Ishikawa (cell line): Measurements from ENCODE around the gene ATF7.

Experiments used
- CEBPB ChIP-seq: IDR thresholded peaks from 2 replicates; pipeline ENCODE4 v1.6.1; 2012
- CREB1 ChIP-seq: IDR thresholded peaks from 2 replicates; pipeline ENCODE4 v1.6.1; 2012; ENCODE audit warnings: low read depth
- EGR1 ChIP-seq: IDR thresholded peaks from 2 replicates; pipeline ENCODE4 v1.6.1; 2012
- EP300 ChIP-seq: IDR thresholded peaks from 2 replicates; pipeline ENCODE4 v1.6.1; 2012; ENCODE audit warnings: borderline replicate concordance
- FOXM1 ChIP-seq: IDR thresholded peaks from 2 replicates; pipeline ENCODE4 v1.6.1; 2012; ENCODE audit warnings: low read depth, borderline replicate concordance
- NFIC ChIP-seq: IDR thresholded peaks from 2 replicates; pipeline ENCODE4 v1.6.1; 2012
- RAD21 ChIP-seq: IDR thresholded peaks from 2 replicates; pipeline ENCODE4 v1.6.1; 2012; ENCODE audit warnings: low read depth
- TAF1 ChIP-seq: IDR thresholded peaks from 2 replicates; pipeline ENCODE4 v1.6.1; 2012; ENCODE audit warnings: low read depth, mild to moderate bottlenecking
- TCF12 ChIP-seq: IDR thresholded peaks from 2 replicates; pipeline ENCODE4 v1.6.1; 2012; ENCODE audit warnings: low read depth
- TEAD4 ChIP-seq: IDR thresholded peaks from 2 replicates; pipeline ENCODE4 v1.6.1; 2012
- YY1 ChIP-seq: IDR thresholded peaks from 2 replicates; pipeline ENCODE4 v1.6.1; 2012; ENCODE audit warnings: low read depth
- ZBTB7A ChIP-seq: IDR thresholded peaks from 2 replicates; pipeline ENCODE4 v1.6.1; 2012; ENCODE audit warnings: low read depth
- TF ChIP-seq, protein P1 (sequence below): IDR thresholded peaks from 2 replicates; pipeline ENCODE4 v1.6.1; 2012; ENCODE audit warnings: low read depth, mild to moderate bottlenecking
- TF ChIP-seq, protein P2 (sequence below): IDR thresholded peaks from 2 replicates; pipeline ENCODE4 v1.6.1; 2012
- TF ChIP-seq, protein P3 (sequence below): IDR thresholded peaks from 2 replicates; pipeline ENCODE4 v1.6.1; 2012

ATF7 gene

DNA sequence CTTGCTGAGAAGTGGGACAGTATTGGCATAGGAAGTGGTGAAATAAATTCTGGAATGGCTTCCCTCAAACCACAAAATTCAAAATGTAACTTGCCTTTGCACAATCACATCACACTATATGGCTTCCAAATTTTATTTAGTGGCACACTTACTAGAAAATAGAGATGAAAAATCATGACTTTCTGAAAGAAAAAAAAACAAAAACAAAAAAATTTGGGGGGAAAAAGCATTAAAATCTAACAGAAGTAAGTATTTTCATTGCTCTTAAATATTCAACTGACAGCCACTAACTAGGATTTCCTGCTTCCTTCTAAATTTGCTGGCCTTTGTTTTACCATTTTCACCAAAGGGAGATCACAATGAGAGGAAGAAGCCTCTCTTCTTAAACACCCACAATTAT is 23.0 kb downstream of the ATF7 start:
- TF ChIP-seq TEAD4 (no peak), TAF1 (no peak), ZBTB7A (no peak), RAD21 (no peak), CREB1 (no peak), EP300 (no peak), NFIC (no peak), TCF12 (no peak), YY1 (no peak), EGR1 (no peak), CEBPB (no peak), FOXM1 (no peak)
- TF ChIP-seq, protein P1, sequence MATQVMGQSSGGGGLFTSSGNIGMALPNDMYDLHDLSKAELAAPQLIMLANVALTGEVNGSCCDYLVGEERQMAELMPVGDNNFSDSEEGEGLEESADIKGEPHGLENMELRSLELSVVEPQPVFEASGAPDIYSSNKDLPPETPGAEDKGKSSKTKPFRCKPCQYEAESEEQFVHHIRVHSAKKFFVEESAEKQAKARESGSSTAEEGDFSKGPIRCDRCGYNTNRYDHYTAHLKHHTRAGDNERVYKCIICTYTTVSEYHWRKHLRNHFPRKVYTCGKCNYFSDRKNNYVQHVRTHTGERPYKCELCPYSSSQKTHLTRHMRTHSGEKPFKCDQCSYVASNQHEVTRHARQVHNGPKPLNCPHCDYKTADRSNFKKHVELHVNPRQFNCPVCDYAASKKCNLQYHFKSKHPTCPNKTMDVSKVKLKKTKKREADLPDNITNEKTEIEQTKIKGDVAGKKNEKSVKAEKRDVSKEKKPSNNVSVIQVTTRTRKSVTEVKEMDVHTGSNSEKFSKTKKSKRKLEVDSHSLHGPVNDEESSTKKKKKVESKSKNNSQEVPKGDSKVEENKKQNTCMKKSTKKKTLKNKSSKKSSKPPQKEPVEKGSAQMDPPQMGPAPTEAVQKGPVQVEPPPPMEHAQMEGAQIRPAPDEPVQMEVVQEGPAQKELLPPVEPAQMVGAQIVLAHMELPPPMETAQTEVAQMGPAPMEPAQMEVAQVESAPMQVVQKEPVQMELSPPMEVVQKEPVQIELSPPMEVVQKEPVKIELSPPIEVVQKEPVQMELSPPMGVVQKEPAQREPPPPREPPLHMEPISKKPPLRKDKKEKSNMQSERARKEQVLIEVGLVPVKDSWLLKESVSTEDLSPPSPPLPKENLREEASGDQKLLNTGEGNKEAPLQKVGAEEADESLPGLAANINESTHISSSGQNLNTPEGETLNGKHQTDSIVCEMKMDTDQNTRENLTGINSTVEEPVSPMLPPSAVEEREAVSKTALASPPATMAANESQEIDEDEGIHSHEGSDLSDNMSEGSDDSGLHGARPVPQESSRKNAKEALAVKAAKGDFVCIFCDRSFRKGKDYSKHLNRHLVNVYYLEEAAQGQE = no peak
- TF ChIP-seq, protein P2, sequence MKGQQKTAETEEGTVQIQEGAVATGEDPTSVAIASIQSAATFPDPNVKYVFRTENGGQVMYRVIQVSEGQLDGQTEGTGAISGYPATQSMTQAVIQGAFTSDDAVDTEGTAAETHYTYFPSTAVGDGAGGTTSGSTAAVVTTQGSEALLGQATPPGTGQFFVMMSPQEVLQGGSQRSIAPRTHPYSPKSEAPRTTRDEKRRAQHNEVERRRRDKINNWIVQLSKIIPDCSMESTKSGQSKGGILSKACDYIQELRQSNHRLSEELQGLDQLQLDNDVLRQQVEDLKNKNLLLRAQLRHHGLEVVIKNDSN = no peak
- TF ChIP-seq, protein P3, sequence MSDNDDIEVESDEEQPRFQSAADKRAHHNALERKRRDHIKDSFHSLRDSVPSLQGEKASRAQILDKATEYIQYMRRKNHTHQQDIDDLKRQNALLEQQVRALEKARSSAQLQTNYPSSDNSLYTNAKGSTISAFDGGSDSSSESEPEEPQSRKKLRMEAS = no peak

DNA sequence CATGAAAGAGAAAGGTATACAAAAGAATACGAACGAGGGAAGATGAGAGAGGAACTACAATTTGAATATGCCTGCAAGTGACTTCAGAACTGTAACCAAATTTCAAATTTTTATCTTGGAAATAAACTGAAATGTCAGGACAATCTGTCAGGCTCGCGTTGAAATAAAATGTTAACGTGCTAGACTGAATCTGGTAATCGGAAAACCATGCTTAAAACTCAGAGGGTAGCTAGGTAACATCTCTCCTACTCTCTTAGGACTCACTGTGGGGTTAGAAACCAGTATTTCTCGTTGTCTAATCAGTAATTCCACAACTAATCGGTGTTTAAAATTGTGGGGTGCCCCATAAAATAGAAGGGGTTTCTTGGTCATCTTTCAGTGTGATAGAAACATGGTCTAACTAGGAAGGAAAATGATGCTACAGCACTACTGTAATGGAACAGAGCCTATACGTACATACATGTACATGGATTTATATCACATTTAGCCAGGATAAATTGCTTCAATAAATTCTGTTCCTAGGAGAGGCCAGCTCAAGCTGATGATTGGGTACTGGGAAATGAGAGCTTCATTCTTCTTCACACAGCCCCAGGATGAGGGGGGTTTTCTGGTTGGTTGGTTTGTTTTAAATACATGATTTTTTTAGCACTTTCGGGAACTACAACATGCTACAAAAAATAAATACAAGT is 23.9 kb downstream of the ATF7 start:
- TF ChIP-seq, protein P3 = no peak
- TF ChIP-seq NFIC (no peak), TEAD4 (no peak), EP300 (no peak), TCF12 (no peak), TAF1 (no peak)
- TF ChIP-seq, protein P1 = no peak

DNA sequence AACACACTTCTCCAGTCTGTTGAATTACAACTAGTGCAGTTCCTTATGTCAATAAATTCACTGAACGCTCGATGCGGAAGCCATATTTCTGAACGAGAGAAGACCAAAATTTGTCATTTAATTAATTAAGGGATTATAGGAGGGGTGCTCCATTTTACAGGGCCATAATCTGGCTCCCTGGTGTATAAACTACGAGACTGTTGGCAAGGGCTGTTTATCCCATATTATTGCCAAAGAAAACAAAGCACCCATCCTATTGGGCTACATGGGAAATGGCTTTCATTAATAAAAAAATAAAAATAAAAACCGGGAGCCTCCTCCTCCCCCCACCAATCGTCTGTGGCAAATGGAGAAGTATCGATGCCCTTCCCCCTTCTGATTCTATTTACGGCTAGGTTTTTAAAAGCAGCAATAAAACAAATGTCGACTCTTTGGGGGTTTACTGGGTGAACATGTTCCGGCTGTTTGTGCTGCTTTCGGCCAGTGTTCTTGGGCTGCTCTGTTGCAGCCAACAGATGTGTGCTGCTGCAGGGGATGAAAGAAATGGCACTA is 24.8 kb downstream of the ATF7 start:
- TF ChIP-seq, protein P3 = no peak
- TF ChIP-seq TAF1 (no peak), ZBTB7A (no peak), TCF12 (no peak), NFIC (no peak), CEBPB (no peak), EGR1 (no peak), CREB1 (no peak), RAD21 (no peak), FOXM1 (no peak), TEAD4 (no peak), EP300 (no peak), YY1 (no peak)
- TF ChIP-seq, protein P2 = no peak
- TF ChIP-seq, protein P1 = no peak
